Aorta (tissue), 5 donors: ENCODE data around the gene RAPSN. TPM values are rescaled to one million over a fixed set of nuclear protein-coding genes. Genes with fewer than 3 reads are reported as not detected.

ENCODE experiments used
- ATAC-seq: fragments of 200-7000 bp; cut with Tn5 transposase; one replicate; pipeline ENCODE4 v1.9.1; 2022; ENCODE audit warnings: moderate library complexity; ENCODE audit not compliant: low FRiP score
- DNase-seq, 2 donors: peaks; one replicate each; pipeline ENCODE4 v3.0.0-alpha.2; 2020
- H3K27ac ChIP-seq, 2 donors: one replicate each; pipeline ENCODE4 v1.5.1; 2013; ENCODE audit warnings: low read length in 2 of 2, mild to moderate bottlenecking in 2 of 2, moderate library complexity in 2 of 2, control low read depth in 1 of 2, inconsistent platforms in 1 of 2, low read depth in 1 of 2
- H3K27me3 ChIP-seq, 2 donors: one replicate each; pipeline ENCODE4 v1.6.1; 2013; ENCODE audit warnings: control low read depth in 1 of 2, low read length in 1 of 2, mild to moderate bottlenecking in 1 of 2, moderate library complexity in 1 of 2; ENCODE audit not compliant: insufficient read depth in 2 of 2, control insufficient read depth in 1 of 2
- H3K36me3 ChIP-seq, 2 donors: one replicate each; pipeline ENCODE4 v1.6.1; 2013; ENCODE audit warnings: control low read depth in 1 of 2, low read length in 1 of 2, mild to moderate bottlenecking in 1 of 2; ENCODE audit not compliant: insufficient read depth in 2 of 2, control insufficient read depth in 1 of 2
- H3K4me1 ChIP-seq, 2 donors: one replicate each; pipeline ENCODE4 v1.6.1; 2013; ENCODE audit warnings: low read length in 2 of 2, control low read depth in 1 of 2, mild to moderate bottlenecking in 1 of 2, moderate library complexity in 1 of 2; ENCODE audit not compliant: insufficient read depth in 2 of 2, control insufficient read depth in 1 of 2
- H3K4me3 ChIP-seq, 2 donors: one replicate each; pipeline ENCODE4 v1.5.1; 2013; ENCODE audit warnings: low read length in 2 of 2, control low read depth in 1 of 2, mild to moderate bottlenecking in 1 of 2
- H3K9me3 ChIP-seq: one replicate; pipeline ENCODE4 v1.6.1; 2013; ENCODE audit warnings: mild to moderate bottlenecking, low read length; ENCODE audit not compliant: control insufficient read depth
- WGBS, 2 donors: extraction: QIAGEN DNeasy Blood & Tissue Kit; methylation state at CpG; one replicate each; pipeline ENCODE4 v1.1.7; 2013; 5-methylcytosine and 5-hydroxymethylcytosine counted together
- intact Hi-C, 2 donors: fragments of 100-400 bp; cut with DNase I; formaldehyde crosslinking; loops; one replicate each; pipeline versions ENCODE4 v1.14.2 to v1.15.0; 2022
- long read RNA-seq, 2 donors: library from polyadenylated mRNA; unstranded; transcript quantifications; one replicate each; pipeline ENCODE4 v2.0.0, GENCODE V29; 2020 to 2021
- polyA plus RNA-seq, 2 donors: library from polyadenylated mRNA; stranded (reverse); fragments of 200-250 nt; gene quantifications; one replicate each; pipeline ENCODE4 v1.2.3, GENCODE V29; 2013
- total RNA-seq, 2 donors: library from RNA; stranded (reverse); fragmentation: NEBNext Ultra II Directional; extraction: Animal tissue kit (Norgen Biotek cat#: 25700); gene quantifications; one replicate each; pipeline ENCODE4 v1.2.1, GENCODE V29; 2021
- donor health status: healthy with polysubstance abuse.
- donor health status: Bipolar disorder and iron deficiency.
- donor health status: DM: no; HTN: no; CAD: no.
- donor health status: DM: no; HTN: no; CAD: no.
- donor health status: DM: yes; HTN: yes; CAD: no.

Gene RAPSN
- under 1 TPM; 0.66 to 0.71 TPM for total RNA-seq
- under 1 TPM in 1 of 2 donors, not detected in 1; 0.46 TPM for polyA plus RNA-seq
- long read RNA-seq, donor 1, partial matches to known transcripts, result 1 of 1 reads
- long read RNA-seq, donor 1, other reads (novel, unspliced or antisense), result 0 of 1 reads
- long read RNA-seq, donor 2, result 0 reads

- no peaks in the 10 kb centered on the region for H3K9me3 ChIP-seq
These were observed at the start of gene RAPSN for GRCh38 chr11:47448566-47449427. Gene RAPSN (minus strand): TSS chr11:47449136. CDS start chr11:47448964, 172 bp downstream.

GRCh38 chr11:47498149-47498548 lies 49.2 kb upstream of the RAPSN start:
- H3K4me1 ChIP-seq, result peaks cover 4 to 14% of the 10 kb centered on the region in 2 donors
- intact Hi-C loops, result no loop called here
- no peak for DNase-seq

More at GRCh38 chr11:47448566-47449427, at the start of gene RAPSN:
- DNase-seq (no peak), ATAC-seq (peak; percentile 21)
- Histone ChIP-seq H3K4me1 (no peaks in the 10 kb centered on the region), H3K36me3 (no peaks in the 10 kb centered on the region), H3K27ac (no peak within 1 kb of the TSS), H3K4me3 (no peak within 1 kb of the TSS), H3K27me3 (no peaks in the 10 kb centered on the region)
- intact Hi-C loops, result no loop called here
- 67 to 73% methylated on average over 32 of the region's 32 CpGs for WGBS, 2 donors

GRCh38 chr11:47496808-47497207 lies 47.9 kb upstream of the RAPSN start:
- ATAC-seq (no peak), DNase-seq (no peak)
- intact Hi-C loops, result no loop called here
- Histone ChIP-seq H3K4me3 (no peak overlapping the region), H3K36me3 (no peaks in the 10 kb centered on the region), H3K27ac (no peak overlapping the region), H3K9me3 (no peaks in the 10 kb centered on the region), H3K4me1 (peaks cover 4 to 14% of the 10 kb centered on the region in 2 donors), H3K27me3 (no peaks in the 10 kb centered on the region)

More at GRCh38 chr11:47498149-47498548, 49.2 kb upstream of the RAPSN start:
- no peaks in the 10 kb centered on the region for H3K36me3 ChIP-seq
- H3K27ac ChIP-seq, result no peak overlapping the region
- ATAC-seq, result no peak
- no peaks in the 10 kb centered on the region for H3K27me3 ChIP-seq
- H3K9me3 ChIP-seq, result no peaks in the 10 kb centered on the region
- no peak overlapping the region for H3K4me3 ChIP-seq
- WGBS, 2 donors, result 97 to 98% methylated on average over 3 of the region's 3 CpGs

- H3K36me3 ChIP-seq, result no peaks in the 10 kb centered on the region
- H3K27ac ChIP-seq, result no peak overlapping the region
- no peaks in the 10 kb centered on the region for H3K9me3 ChIP-seq
- H3K4me1 ChIP-seq, result peaks cover 4 to 13% of the 10 kb centered on the region in 2 donors
- DNase-seq, result no peak
- H3K27me3 ChIP-seq, result no peaks in the 10 kb centered on the region
- no peak overlapping the region for H3K4me3 ChIP-seq
- intact Hi-C loops, result no loop called here
- WGBS, 2 donors, result 9 to 17% methylated on average over 1 of the region's 1 CpG
- no peak for ATAC-seq
These were observed 46.9 kb upstream of the RAPSN start for GRCh38 chr11:47495856-47496217.

- Histone ChIP-seq H3K4me1 (peaks cover 4 to 9% of the 10 kb centered on the region in 2 donors), H3K36me3 (no peaks in the 10 kb centered on the region), H3K27ac (no peak overlapping the region), H3K4me3 (no peak overlapping the region), H3K27me3 (no peaks in the 10 kb centered on the region), H3K9me3 (no peaks in the 10 kb centered on the region)
- WGBS, 2 donors, result 46 to 47% methylated on average over 4 of the region's 4 CpGs
- no peak for DNase-seq
- no peak for ATAC-seq
- intact Hi-C loops, result no loop called here
These were observed 46.3 kb upstream of the RAPSN start for GRCh38 chr11:47495011-47495855.

GRCh38 chr11:47489395-47489755 lies 40.4 kb upstream of the RAPSN start:
- 68 to 80% methylated on average over 2 of the region's 2 CpGs for WGBS, 2 donors
- no peak for ATAC-seq
- no peak overlapping the region for H3K27ac ChIP-seq

GRCh38 chr11:47488674-47489394 lies 39.9 kb upstream of the RAPSN start:
- peak; percentile 36 for ATAC-seq
- Histone ChIP-seq H3K27me3 (no peaks in the 10 kb centered on the region), H3K36me3 (peaks cover 3 to 8% of the 10 kb centered on the region in 2 donors), H3K4me1 (no peaks in the 10 kb centered on the region), H3K4me3 (no peak overlapping the region), H3K9me3 (no peaks in the 10 kb centered on the region), H3K27ac (no peak overlapping the region)
- intact Hi-C loops, result no loop called here
- no peak for DNase-seq
- 68 to 69% methylated on average over 6 of the region's 6 CpGs for WGBS, 2 donors

More at GRCh38 chr11:47489395-47489755, 40.4 kb upstream of the RAPSN start:
- no peak for DNase-seq
- Histone ChIP-seq H3K4me1 (no peaks in the 10 kb centered on the region), H3K9me3 (no peaks in the 10 kb centered on the region), H3K4me3 (no peak overlapping the region), H3K27me3 (no peaks in the 10 kb centered on the region), H3K36me3 (peaks cover 3 to 5% of the 10 kb centered on the region in 2 donors)
- intact Hi-C loops, result no loop called here

- no peak for DNase-seq
- 90 to 92% methylated on average over 3 of the region's 3 CpGs for WGBS, 2 donors
- no peak for ATAC-seq
- no peaks in the 10 kb centered on the region for H3K9me3 ChIP-seq
- no peak overlapping the region for H3K27ac ChIP-seq
- no peaks in the 10 kb centered on the region for H3K27me3 ChIP-seq
- no peak overlapping the region for H3K4me3 ChIP-seq
- H3K4me1 ChIP-seq, result no peaks in the 10 kb centered on the region
- peaks cover 3 to 10% of the 10 kb centered on the region in 2 donors for H3K36me3 ChIP-seq
- intact Hi-C loops, result no loop called here
These were observed 39.2 kb upstream of the RAPSN start for GRCh38 chr11:47488111-47488510.
